CD4-positive, CD25-positive, alpha-beta regulatory T cell (primary cell): Measurements from ENCODE around the gene KLHL30. TPM values are rescaled to one million over a fixed set of nuclear protein-coding genes. Genes with fewer than 3 reads are reported as not detected.
A peak's percentile ranks its signal among the peaks of the same experiment; 100 is the strongest.

Source experiments
- ATAC-seq, 2 donors: fragments of 150-1000 bp; cut with Tn5 transposase; one replicate each; pipeline ENCODE4 v1.10.0; 2021; ENCODE audit warnings: low read depth in 2 of 2, moderate number of reproducible peaks in 2 of 2, moderate library complexity in 1 of 2
- DNase-seq, 3 donors: peaks; one replicate each; pipeline versions ENCODE4 v3.0.0 to v3.0.0-alpha.2; 2012 to 2022; ENCODE audit warnings: mixed read lengths in 1 of 3
- H3K27ac ChIP-seq: one replicate; pipeline ENCODE4 v1.7.0; 2013; ENCODE audit warnings: mild to moderate bottlenecking, low read length; ENCODE audit not compliant: insufficient read depth, poor library complexity, severe bottlenecking
- H3K27me3 ChIP-seq: one replicate; pipeline ENCODE4 v1.7.0; 2013; ENCODE audit warnings: low read length; ENCODE audit not compliant: control insufficient read depth, insufficient read depth
- H3K36me3 ChIP-seq: one replicate; pipeline ENCODE4 v1.7.0; 2013; ENCODE audit warnings: mild to moderate bottlenecking, low read length, moderate library complexity; ENCODE audit not compliant: control insufficient read depth, insufficient read depth
- H3K4me1 ChIP-seq: 2 replicates; pipeline ENCODE4 v1.7.0; 2013; ENCODE audit warnings: mild to moderate bottlenecking, low read length; ENCODE audit not compliant: insufficient read depth, control insufficient read depth, poor library complexity, severe bottlenecking
- H3K4me3 ChIP-seq: one replicate; pipeline ENCODE4 v1.7.0; 2013; ENCODE audit warnings: low read depth, mild to moderate bottlenecking, low read length, moderate library complexity
- H3K9me3 ChIP-seq, 2 experiments: 1 replicate in 1 of 2; 2 replicates in 1 of 2; pipeline ENCODE4 v1.7.0; 2013; ENCODE audit warnings: low read length in 2 of 2, mild to moderate bottlenecking in 1 of 2, moderate library complexity in 1 of 2; ENCODE audit not compliant: control insufficient read depth in 2 of 2
- H3K27ac Mint-ChIP-seq, 3 donors: one replicate each; pipeline ENCODE4 v1.8.0; 2020 to 2022; ENCODE audit warnings: mild to moderate bottlenecking in 3 of 3, mixed read lengths in 3 of 3, moderate library complexity in 2 of 3
- H3K27me3 Mint-ChIP-seq: one replicate; pipeline ENCODE4 v1.8.0; 2022; ENCODE audit warnings: mild to moderate bottlenecking, mixed read lengths
- H3K36me3 Mint-ChIP-seq: one replicate; pipeline ENCODE4 v1.8.0; 2020; ENCODE audit warnings: mixed read lengths
- H3K4me1 Mint-ChIP-seq, 4 donors: one replicate each; pipeline ENCODE4 v1.8.0; 2020 to 2022; ENCODE audit warnings: mixed read lengths in 4 of 4, mild to moderate bottlenecking in 1 of 4
- H3K4me3 Mint-ChIP-seq, 4 donors: one replicate each; pipeline ENCODE4 v1.8.0; 2020 to 2022; ENCODE audit warnings: mild to moderate bottlenecking in 4 of 4, mixed read lengths in 4 of 4, moderate library complexity in 3 of 4
- H3K9me3 Mint-ChIP-seq, 7 donors: one replicate each; pipeline ENCODE4 v1.8.0; 2020 to 2022; ENCODE audit warnings: mixed read lengths in 7 of 7, mild to moderate bottlenecking in 3 of 7, moderate library complexity in 2 of 7
- polyA plus RNA-seq, 4 donors: library from polyadenylated mRNA; unstranded; fragments of 300-500 nt; fragmentation: Illumina TruSeq; gene quantifications; one replicate each; pipeline ENCODE4 v1.2.3, GENCODE V29; 2021
- total RNA-seq: library from RNA; stranded (reverse); gene quantifications from one replicate; pipeline ENCODE4 v1.2.3, GENCODE V29; 2022

KLHL30 gene
- total and polyA plus RNA-seq, 5 donors from 2014 or later, result not detected

DNA sequence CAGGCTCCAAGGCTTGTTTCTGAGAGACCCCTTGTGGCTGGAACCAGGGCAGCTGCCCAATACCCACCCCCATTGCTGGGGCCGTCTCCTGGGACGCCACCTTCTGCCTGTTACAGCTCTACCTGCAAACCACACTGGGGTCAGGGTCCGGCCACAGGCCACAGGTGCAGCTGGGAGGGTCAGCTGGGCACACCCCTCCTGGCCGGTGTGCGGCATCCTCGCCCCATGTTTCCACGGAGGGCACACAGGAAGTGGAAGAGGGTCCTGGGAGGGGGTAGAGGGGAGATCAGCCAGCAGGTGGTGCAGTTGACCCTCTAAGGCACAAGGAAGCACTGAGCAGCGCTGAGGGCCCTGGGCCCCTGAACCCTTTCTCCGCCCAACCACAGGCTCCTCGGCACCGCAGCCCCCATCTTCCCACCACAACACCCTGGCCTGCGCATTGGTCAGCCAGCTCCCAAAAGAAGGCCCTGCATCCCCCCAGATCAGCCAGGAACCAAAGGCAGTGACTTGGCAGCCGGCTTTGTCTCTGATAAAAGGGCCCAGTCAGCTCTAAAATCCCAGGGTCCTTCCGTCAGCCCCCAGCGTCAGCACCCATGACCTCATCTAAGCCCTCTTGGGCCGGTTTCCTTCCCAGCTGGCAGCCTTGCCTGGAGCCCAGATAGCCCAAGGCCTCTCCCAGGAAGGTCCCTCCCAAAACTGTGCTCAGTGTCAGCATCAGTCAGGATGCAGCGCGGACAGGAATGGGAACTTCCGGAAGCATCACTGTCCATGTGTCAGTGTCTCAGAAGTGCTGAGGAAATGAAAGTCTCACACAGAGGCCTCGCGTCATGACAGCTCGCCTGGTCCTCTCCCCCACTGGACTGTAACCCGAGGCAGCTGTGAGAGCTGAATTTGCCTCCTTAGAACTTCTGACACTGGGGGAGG is 22.0 kb downstream of the KLHL30 start:
- peaks cover 52% of the 10 kb centered on the region for H3K27me3 Mint-ChIP-seq
- peaks cover 0 to 12% (median 2%) of the 10 kb centered on the region in 4 donors for H3K4me1 Mint-ChIP-seq
- Histone ChIP-seq H3K27ac (no peak overlapping the region), H3K4me1 (peaks cover 6% of the 10 kb centered on the region), H3K27me3 (no peaks in the 10 kb centered on the region), H3K9me3 (no peaks in the 10 kb centered on the region), H3K36me3 (no peaks in the 10 kb centered on the region), H3K4me3 (no peak overlapping the region)
- H3K4me3 Mint-ChIP-seq, result peak overlapping the region in 1 of 4 donors; percentile 54
- ATAC-seq (no peak), DNase-seq (no peak)
- H3K9me3 Mint-ChIP-seq, result peaks cover 0 to 1% (median 0%) of the 10 kb centered on the region in 7 donors
- H3K36me3 Mint-ChIP-seq, result no peaks in the 10 kb centered on the region
- no peak overlapping the region for H3K27ac Mint-ChIP-seq

DNA sequence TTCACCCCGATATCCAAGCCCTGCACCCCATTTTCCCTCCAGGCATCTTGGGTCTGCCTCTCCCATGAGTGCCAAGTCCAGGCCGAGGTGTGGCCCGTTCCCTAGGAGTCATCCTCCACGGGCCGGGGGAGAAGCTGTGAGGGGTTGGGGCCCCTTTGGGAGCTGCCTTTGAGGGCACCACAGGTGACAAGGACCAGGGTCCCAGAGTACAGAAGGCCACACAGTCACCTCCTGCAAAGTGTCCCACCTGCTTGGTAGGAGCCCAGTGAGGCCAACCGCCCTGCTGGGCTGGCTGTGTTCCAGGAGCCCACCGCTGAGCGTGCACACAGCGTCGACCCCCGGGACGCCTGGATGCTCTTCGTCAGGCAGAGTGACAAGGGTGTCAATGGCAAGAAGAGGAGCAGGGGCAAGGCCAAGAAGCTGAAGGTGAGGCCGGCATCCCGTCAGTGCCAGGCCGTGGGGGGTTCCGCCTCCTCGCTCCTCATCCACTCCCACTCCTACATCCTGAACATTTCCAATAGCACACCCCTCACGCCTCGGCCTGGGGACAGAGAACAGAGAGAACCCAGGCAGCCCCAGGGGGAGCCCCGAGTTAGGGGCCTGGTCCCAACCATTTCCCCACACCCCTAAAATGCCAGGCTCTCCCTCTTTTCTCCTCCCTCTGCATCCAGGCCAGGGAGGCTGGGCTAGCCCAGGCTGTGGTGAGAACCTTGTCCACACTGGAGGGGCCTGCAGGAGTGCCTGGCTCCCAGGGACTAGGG is 23.0 kb downstream of the KLHL30 start:
- no peaks in the 10 kb centered on the region for H3K27me3 ChIP-seq
- no peaks in the 10 kb centered on the region for H3K36me3 Mint-ChIP-seq
- no peaks in the 10 kb centered on the region for H3K36me3 ChIP-seq
- H3K27ac ChIP-seq, result no peak overlapping the region
- DNase-seq, result no peak
- ATAC-seq, result no peak
- peaks cover 0 to 12% (median 2%) of the 10 kb centered on the region in 4 donors for H3K4me1 Mint-ChIP-seq
- no peak overlapping the region for H3K4me3 Mint-ChIP-seq
- H3K9me3 Mint-ChIP-seq, result peaks cover 0 to 1% (median 0%) of the 10 kb centered on the region in 7 donors
- H3K4me1 ChIP-seq, result peaks cover 6% of the 10 kb centered on the region
- H3K27ac Mint-ChIP-seq, result no peak overlapping the region
- no peaks in the 10 kb centered on the region for H3K9me3 ChIP-seq
- no peak overlapping the region for H3K4me3 ChIP-seq
- H3K27me3 Mint-ChIP-seq, result peaks cover 52% of the 10 kb centered on the region

DNA sequence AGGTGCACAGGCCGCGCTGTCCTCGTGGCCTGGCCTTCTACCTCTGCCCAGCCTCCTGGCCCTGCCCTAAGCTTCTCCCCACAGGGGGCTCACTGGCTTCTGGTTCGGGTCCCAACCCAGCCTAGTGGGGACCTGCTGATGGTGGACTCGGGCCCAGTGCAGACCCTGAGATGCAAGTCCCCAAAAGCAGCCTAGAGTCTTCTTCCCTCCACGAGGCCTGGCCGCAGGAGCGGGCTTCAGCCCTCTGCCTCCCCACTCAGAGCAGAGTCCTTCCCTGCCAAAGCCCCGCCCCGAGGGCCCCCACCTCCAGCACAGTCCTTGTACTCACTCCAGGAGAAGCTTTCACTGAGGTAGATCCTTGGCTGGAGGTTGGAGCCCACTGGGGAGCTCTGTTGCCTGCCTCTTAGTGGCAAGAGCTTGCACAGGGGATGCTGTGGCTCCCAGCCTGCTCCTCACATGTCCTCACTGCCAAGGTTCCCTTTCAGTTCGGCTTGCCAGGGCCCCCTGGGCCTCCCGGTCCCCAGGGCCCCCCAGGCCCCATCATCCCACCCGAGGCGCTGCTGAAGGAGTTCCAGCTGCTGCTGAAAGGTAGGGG is 23.9 kb downstream of the KLHL30 start:
- H3K36me3 ChIP-seq, result no peaks in the 10 kb centered on the region
- Mint-ChIP-seq H3K4me3 (no peak overlapping the region), H3K4me1 (peaks cover 0 to 12% (median 2%) of the 10 kb centered on the region in 4 donors), H3K27ac (no peak overlapping the region), H3K27me3 (peaks cover 46% of the 10 kb centered on the region), H3K36me3 (no peaks in the 10 kb centered on the region), H3K9me3 (peaks cover 0 to 1% (median 0%) of the 10 kb centered on the region in 7 donors)
- H3K4me3 ChIP-seq, result no peak overlapping the region
- H3K27ac ChIP-seq, result no peak overlapping the region
- no peaks in the 10 kb centered on the region for H3K9me3 ChIP-seq
- H3K4me1 ChIP-seq, result peaks cover 6% of the 10 kb centered on the region
- no peak for DNase-seq
- no peak for ATAC-seq
- H3K27me3 ChIP-seq, result no peaks in the 10 kb centered on the region

DNA sequence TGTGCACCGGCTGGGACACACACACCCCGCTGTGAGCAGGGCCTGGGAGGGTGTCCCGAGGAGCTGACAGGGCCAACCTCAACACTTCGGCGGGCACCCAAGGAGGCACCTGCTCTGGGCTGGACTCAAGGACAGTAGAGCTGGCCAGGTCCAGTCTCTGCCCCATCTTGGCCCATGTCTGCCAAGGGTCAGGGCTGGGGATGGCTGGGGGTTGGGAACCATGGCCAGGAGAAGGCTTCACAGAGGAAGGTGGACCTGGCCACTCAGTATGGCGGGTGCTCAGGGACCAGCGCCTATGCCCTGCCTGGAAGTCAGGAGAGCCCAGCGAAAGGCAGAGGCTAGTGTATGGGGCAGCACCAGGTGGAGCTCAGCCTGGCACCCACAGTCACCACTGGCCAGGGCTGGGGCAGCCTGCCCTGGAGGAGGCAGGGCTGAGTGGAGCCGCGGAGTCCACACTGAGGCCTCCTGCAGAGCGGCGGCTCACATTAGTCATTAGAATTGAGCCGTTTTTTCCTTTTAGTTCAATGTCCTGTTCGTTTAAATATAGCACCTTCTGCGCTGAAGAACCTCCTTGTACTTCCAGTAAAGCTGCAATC is 24.5 kb downstream of the KLHL30 start:
- no peak overlapping the region for H3K4me3 ChIP-seq
- no peak for ATAC-seq
- H3K4me1 Mint-ChIP-seq, result peaks cover 0 to 12% (median 2%) of the 10 kb centered on the region in 4 donors
- no peak for DNase-seq
- H3K9me3 Mint-ChIP-seq, result peaks cover 0 to 1% (median 0%) of the 10 kb centered on the region in 7 donors
- peaks cover 2% of the 10 kb centered on the region for H3K36me3 ChIP-seq
- no peaks in the 10 kb centered on the region for H3K36me3 Mint-ChIP-seq
- H3K27ac Mint-ChIP-seq, result no peak overlapping the region
- H3K9me3 ChIP-seq, result no peaks in the 10 kb centered on the region
- peaks cover 6% of the 10 kb centered on the region for H3K4me1 ChIP-seq
- no peaks in the 10 kb centered on the region for H3K27me3 ChIP-seq
- no peak overlapping the region for H3K4me3 Mint-ChIP-seq
- peaks cover 42% of the 10 kb centered on the region for H3K27me3 Mint-ChIP-seq
- H3K27ac ChIP-seq, result no peak overlapping the region

DNA sequence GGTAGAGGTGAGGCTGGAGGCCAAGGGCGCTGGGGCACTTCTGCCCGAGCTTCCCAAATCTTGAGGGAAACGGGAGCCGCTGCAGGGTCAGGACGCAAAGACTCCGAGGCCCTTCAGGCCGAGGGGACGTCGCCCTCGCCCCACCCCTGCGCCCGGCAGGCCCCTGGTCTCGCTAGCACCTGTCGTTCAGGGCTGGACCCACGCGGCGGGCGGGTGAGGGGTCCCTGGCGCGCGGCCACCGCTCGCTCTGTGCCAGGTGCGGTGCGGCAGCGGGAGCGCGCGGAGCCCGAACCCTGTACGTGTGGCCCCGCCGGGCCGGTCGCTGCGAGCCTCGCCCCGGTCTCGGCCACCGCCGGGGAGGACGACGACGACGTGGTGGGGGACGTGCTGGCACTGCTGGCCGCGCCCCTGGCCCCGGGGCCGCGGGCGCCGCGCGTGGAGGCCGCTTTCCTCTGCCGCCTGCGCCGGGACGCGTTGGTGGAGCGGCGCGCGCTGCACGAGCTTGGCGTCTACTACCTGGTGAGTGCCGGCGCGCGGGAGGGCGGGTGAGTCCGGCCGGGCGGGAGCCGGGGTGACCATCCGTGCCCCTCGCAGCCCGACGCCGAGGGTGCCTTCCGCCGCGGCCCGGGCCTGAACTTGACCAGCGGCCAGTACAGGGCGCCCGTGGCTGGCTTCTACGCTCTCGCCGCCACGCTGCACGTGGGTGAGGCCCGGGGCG is 25.2 kb downstream of the KLHL30 start:
- H3K27ac ChIP-seq, result no peak overlapping the region
- ATAC-seq (no peak), DNase-seq (no peak)
- no peak overlapping the region for H3K4me3 Mint-ChIP-seq
- H3K27ac Mint-ChIP-seq, result no peak overlapping the region
- peaks cover 6% of the 10 kb centered on the region for H3K4me1 ChIP-seq
- no peak overlapping the region for H3K4me3 ChIP-seq
- peaks cover 42% of the 10 kb centered on the region for H3K27me3 Mint-ChIP-seq
- no peaks in the 10 kb centered on the region for H3K27me3 ChIP-seq
- peaks cover 0 to 1% (median 0%) of the 10 kb centered on the region in 7 donors for H3K9me3 Mint-ChIP-seq
- H3K4me1 Mint-ChIP-seq, result peaks cover 0 to 12% (median 2%) of the 10 kb centered on the region in 4 donors
- no peaks in the 10 kb centered on the region for H3K9me3 ChIP-seq
- peaks cover 7% of the 10 kb centered on the region for H3K36me3 ChIP-seq
- H3K36me3 Mint-ChIP-seq, result peaks cover 3% of the 10 kb centered on the region

DNA sequence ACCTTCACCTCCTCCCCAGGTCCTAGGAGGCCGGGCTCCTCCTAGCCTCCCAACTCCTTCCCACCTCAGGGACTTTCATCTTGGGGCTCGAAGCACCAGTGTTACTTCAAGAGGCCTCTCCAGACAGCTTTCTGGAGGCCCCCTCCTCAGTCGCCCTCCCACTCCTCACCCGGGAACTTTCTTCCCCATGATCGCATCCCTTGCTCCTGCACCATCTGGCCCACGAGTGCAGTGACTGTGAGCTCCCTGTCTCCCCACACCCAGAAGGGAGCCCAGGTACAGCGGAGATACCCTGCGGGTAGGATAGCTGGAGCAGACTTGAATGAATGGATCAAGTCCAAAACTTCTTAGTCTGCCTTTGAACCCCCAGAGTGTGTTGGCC is 26.4 kb downstream of the KLHL30 start:
- Histone ChIP-seq H3K27me3 (no peaks in the 10 kb centered on the region), H3K4me1 (no peaks in the 10 kb centered on the region), H3K4me3 (no peak overlapping the region), H3K36me3 (peaks cover 19% of the 10 kb centered on the region), H3K27ac (no peak overlapping the region), H3K9me3 (no peaks in the 10 kb centered on the region)
- no peak for ATAC-seq
- Mint-ChIP-seq H3K27ac (no peak overlapping the region), H3K27me3 (peaks cover 34% of the 10 kb centered on the region), H3K4me1 (peaks cover 0 to 6% (median 0%) of the 10 kb centered on the region in 4 donors), H3K9me3 (peaks cover 0 to 1% (median 0%) of the 10 kb centered on the region in 7 donors), H3K4me3 (peak overlapping the region in 2 of 4 donors; percentile 32 to 35), H3K36me3 (peaks cover 6% of the 10 kb centered on the region)
- no peak for DNase-seq
